LNCAP (cell line): ENCODE data around the gene SENP1.

ENCODE experiments used
- TF ChIP-seq, protein P1 (sequence below): fragments of 450-650 bp; IDR thresholded peaks from 2 replicates; pipeline ENCODE4 v1.5.1; 2017; ENCODE audit warnings: mild to moderate bottlenecking

SENP1 gene

DNA sequence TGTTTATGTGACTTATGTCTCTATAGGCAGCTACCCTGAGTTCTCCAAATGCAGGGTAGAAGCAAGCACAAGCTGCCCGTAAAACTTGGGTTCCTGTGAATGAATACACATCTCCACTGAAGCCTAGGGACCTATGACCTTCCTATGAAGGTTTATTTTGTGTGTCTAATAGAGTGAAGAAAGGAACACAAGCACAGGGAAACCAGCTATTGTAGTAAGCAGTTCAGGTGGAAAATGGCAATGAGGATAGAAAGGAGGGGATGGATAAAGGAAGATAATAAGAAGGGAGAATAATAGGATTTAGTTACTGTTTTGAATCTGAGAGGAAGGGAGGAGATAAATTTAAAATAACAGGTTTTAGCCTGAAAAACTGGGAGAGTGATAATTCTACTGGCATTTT lies 15.6 kb upstream of the SENP1 start:
- TF ChIP-seq, protein P1, sequence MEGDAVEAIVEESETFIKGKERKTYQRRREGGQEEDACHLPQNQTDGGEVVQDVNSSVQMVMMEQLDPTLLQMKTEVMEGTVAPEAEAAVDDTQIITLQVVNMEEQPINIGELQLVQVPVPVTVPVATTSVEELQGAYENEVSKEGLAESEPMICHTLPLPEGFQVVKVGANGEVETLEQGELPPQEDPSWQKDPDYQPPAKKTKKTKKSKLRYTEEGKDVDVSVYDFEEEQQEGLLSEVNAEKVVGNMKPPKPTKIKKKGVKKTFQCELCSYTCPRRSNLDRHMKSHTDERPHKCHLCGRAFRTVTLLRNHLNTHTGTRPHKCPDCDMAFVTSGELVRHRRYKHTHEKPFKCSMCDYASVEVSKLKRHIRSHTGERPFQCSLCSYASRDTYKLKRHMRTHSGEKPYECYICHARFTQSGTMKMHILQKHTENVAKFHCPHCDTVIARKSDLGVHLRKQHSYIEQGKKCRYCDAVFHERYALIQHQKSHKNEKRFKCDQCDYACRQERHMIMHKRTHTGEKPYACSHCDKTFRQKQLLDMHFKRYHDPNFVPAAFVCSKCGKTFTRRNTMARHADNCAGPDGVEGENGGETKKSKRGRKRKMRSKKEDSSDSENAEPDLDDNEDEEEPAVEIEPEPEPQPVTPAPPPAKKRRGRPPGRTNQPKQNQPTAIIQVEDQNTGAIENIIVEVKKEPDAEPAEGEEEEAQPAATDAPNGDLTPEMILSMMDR = no peak

DNA sequence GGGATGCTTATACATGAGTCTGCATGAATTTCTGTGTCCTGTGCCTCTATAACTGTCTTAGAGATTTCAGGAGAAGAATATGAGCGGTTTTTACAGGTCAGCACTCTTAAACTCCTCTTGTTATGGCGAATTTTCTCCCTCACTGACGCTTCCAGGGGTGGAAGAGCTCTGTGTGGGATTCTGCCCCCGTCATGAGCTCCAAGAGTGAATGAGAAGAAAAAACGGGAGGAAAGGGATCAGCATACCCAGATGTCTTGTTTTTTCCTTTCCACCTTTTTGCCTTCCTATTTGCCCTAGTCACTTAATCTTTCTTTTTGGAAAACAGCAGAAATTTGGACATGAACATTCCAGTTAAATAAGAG lies 13.9 kb upstream of the SENP1 start:
- TF ChIP-seq, protein P1 = no peak

DNA sequence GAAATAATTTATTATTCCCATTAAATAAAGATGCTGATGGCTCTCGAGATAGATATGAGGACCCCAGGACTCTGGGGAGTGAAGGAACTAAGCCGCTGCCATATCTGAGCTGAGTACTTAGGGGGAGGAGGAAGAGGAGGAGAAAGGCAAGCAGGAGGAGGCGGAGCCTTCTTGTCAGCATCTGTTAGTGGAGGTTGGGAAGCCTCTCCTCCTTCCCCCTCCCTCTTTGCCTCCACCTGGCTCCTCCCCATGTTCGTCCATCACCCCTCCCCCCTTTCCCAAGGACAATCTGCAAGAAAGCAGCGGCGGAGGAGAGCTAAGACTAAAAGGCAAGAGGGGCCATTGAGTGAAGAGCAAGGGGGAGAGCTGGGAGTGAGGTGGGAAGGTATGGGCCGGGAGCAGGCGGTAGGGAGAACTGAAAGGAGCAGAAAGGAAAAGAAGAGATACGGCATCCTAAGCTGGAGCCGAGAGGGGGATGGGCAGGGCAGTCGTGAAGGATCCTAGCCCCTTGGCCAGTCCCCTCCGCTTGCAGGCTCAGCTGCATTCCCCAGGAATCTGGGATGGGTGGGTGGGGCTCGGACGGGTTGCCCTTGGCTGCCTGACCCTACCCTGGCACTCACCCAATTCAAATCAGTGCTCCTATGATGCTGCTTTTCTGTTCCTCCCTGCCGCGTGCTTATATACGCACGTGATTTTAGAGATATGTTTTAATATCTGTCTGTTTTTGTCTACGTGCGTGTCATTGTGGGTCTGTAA lies 13.4 kb upstream of the SENP1 start, which contains the start of gene PFKM:
Gene PFKM, plus strand, starts transcription at position 287 of the 756 bp plus-strand sequence. CDS start 3,411 bp downstream, outside the sequence.
- TF ChIP-seq, protein P1 = no peak

DNA sequence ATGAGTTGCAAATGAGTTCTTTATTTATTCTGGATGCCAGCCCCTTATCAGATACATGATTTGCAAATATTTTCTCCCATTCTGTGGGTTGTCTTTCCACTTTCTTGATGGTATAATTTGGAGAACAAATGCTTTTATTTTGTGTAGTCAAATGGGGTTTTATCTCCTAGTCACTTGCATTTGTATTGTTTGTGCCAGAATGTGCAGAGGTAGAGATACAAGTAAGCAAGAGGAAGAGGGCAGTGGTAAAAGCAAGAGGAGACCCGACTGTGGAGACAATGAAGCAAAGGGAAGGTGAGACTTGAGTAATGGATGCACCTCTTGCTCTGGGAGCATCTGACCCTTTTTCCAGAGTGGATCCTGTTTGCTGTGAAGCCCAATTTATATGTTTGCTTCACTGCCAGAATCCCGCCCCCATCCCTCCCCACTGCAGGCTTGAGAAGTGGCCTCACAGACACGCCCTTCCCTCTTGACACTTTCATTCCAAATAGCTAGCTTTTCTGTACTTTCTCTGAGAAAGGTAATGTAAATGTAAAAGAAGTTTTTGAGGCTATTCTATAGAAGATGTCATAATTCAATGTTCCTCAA lies 12.5 kb upstream of the SENP1 start:
- TF ChIP-seq, protein P1 = no peak

DNA sequence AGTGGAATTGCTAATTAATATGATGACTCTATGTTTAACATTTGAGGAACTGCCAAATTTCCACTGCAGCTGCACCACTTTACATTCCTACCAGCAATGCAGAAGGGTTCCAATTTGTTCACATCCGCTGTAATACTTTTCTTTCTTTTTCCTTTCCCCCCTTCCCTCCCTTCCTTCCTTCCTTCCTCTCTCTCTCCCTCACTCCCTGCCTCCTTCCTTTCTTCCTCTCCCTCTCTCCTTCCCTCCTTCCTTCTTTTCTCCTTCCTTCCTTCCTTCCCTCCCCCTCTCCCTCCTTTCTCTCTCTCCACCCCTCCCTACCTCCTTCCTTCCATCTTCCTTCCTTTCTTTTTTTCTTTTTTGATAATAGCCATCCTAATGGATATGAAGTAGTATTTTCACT lies 10.1 kb upstream of the SENP1 start:
- TF ChIP-seq, protein P1 = no peak

DNA sequence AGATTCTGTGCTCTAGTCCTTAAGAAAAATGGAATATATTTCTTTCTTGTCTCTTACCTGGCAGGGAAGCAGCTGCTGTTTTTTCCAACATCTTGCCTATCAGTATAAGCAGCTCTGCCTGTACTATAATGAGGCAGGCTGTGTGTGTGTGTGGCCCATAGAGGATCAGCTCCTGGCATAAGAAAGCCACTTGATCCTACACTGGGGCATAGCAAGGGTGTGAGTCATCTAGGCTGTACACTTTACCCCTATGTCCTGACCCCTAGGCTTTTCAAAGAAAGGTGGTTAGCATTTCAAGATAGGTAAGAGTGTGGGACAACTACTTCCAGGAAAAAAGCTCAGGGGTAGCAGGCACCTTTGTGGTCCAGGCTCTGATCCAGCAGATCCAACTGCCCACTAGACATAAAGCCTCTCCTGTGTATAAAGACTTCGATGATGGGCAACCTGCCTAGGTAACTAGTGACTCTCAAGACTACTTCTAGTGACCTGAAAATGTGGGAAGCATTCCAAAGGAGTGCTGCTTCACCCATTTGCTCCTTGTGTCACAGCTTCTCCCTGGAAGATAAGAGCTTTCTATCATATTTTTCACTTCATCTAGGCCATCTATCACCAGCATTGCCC lies 4.9 kb upstream of the SENP1 start:
- TF ChIP-seq, protein P1 = no peak

DNA sequence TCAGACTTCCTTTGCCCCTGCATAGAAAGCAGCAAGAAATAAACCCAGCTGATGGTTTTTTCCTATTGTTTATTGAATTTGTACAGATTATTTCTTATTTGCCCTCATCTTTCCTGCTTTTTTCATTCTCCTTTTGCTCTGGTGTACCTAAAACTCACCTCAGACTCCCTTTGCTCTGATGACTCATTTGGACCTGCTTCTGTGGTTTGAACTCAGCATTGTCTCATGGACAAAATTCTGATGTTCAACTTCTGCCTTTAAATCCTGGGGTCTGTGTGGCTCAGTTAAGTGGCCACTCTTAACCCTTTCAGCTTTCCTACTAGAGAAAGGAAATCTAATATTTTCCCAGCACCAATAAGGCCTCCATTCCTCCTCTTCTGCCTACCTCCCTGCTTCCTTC lies 3.5 kb upstream of the SENP1 start:
- TF ChIP-seq, protein P1 = no peak
